GM19455 (cell line): ENCODE results near the gene NSFL1C.

Source experiments
- ATAC-seq: cut with Tn5 transposase; IDR thresholded peaks from one replicate; pipeline ENCODE4 v1.9.1; 2021; ENCODE audit not compliant: unreplicated experiment

NSFL1C gene

DNA sequence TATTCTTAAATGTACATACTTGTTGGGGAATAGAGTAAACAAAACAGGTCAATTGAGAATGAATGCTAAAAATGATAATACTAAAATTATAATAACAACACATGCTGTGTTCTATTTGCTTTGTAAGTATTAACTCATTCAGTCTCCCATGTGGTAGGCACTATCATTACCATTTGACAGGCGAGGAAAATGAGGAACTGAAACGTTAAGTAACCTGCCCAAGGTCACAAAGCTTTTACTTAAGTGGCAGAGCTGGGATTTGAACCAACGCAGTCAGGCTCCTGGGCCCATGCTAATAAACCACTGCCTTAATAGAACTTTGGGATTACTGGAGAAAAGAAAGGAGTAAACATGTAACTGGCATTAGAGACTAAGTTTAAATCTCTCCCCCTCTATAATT, 3.8 kb downstream of the NSFL1C start:
- ATAC-seq: no peak

DNA sequence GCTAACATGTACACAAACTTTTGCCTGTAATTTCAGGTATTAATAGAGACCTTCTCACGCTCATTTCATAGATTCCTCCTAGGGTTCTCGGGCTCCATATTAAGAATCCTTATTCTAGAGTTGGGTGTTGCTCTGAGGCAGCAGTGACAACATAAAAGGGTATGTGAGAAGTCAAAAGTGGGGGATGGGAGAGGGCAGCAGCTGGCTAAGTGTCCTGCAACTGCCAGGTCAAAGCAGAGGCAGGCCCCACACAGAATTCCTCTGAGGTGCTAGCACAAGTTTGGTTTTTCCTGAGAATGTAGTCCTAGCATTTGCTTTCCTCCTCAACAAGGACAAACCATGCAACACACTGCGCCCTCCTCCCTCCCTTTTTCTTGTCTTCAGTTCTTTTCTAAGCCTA, 4.6 kb downstream of the NSFL1C start:
- no peak for ATAC-seq

DNA sequence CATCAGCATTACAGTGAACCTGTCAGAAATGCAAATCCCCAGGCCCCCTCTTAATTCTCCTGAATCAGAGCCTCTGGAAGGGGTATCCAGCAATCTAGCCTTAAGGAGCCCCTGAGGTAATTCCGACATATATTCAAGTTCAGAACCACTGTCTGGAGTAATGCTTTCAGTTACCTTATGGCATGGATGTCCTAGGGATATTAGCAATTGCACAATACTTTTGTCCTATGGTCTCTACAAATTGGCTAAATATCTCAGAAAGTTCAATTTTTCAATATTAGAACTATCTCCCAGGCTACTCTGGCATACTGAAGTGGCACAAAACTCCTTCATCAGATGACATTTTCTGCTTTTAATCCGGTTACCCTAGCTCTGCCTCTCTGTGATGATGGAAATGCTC, 6.4 kb downstream of the NSFL1C start:
- no peak for ATAC-seq

DNA sequence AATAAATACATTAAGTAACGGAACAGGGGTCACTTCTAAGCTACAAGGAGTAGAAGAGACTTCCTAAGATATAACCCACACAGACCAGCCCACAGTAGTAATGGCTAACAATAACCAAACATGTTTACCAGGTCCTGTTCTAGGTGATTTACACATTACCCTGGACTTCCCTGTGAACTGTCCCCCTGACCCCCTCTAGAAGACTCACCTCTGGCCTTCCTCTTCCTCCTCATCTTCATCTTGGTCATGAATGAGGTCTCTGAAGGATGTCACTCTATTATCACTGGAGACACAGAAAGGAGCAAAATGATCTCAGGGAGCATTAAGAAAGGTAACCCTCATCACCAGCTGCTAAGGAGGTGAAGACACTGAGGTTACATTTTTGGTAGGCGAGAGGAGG, 8.7 kb downstream of the NSFL1C start:
- ATAC-seq: no peak

DNA sequence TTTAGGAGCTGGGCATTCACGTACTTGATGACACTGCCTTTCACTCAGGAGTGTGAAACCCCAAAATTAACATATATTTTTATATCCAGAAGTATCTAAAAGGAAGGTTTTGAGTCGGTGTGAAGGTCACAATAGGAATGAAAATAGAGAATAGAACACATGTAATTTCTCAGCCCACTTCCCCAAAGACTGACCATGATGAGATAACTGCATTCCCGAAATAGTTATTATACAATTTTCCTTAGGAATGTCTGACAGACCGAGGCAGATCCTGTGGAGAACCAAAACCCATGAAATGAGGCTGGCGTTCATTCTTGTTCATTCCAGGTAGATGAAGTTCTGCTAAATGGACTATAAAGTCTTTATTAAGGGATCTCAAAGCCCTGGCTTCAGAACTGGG, 10.3 kb downstream of the NSFL1C start:
- no peak for ATAC-seq

DNA sequence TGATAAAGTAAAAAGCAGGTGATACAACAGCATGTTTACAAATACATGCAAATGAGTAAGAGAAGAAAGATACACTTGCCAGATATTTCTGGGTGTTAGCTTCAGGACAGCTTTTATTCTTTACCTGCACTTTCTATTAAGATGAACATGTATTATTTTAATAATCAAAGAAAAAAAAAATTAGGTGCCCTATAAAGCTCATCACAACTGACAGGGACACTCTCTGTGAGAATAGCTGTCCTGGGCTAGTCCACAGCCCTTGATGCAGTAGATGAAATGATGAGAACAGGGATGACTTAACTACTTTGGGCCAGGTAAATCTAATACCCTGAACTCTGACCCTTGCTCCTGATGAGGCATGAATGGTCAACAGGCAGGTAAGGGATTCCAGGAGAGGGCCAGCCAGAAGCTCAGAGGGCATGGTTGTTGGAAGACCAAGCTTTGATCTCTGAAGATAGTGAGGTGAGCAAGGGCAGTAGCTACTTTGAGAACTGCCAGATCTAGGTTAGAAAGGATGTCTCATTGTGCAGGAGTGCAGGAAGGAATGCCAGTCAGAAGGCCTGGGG, 15.6 kb downstream of the NSFL1C start:
- no peak for ATAC-seq

DNA sequence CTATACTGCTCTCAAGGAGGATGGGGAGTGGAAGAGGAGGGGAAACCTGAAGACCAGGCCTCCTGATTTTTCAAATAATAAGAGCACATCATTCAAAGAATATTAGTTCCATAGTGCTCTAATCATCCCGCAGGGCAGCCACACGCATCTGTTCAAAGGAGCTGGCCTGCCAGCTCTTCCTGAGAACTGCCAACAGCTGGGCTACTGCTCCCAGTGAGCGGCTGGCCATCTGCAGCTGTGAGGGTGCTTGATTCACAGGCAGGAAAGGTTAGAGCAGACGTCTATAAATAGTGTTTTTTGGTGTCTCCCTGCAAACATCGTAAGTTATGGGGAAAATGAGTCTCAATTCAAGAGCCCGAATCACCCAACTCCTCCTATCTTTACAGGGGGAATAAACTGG, 17.3 kb downstream of the NSFL1C start:
- ATAC-seq: no peak

DNA sequence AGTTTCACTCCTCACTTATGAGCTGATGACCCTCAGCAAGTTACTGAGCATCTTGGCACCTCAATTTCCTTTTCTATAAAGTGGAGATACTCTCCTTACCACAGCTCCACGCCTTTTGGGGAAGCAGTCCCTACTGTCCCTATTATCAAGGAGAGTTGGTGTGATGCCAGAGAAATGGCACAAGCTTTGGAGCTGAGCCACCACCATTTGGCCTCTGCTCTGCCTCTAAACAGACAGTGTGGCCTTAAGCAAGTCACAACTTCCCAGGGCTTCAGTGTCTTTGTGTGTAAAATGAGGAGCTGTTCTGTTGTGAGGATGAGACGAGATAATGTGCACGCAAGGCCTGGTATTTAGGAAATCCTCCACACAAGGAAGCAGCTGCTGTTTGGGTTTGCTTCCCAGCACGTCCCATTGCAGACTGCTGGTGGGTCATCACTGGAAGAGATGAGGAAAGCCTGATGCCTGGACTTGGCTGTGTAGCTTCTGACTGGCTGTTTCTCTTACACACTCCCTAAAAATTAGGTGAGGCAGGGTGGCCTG, 18.5 kb downstream of the NSFL1C start:
- no peak for ATAC-seq

DNA sequence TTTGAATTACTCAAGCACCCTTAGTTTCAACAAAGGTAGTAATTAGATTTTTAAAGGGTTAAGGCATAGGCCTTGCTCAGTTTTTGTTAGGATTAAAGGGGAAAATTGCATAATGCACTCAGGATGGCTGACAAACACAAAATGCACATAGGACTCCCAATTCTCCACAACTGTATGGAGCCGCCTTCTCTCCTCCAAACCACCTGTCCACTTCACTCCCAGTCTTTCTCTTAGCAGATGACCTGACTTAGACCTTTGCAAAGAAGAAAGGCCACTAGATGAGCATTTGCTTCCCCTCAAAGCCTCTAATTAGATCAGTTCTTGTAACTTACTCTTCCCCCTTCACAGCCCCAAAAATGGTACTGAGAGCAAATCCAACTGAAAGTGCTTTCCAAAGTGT, 20.1 kb downstream of the NSFL1C start:
- ATAC-seq: no peak

DNA sequence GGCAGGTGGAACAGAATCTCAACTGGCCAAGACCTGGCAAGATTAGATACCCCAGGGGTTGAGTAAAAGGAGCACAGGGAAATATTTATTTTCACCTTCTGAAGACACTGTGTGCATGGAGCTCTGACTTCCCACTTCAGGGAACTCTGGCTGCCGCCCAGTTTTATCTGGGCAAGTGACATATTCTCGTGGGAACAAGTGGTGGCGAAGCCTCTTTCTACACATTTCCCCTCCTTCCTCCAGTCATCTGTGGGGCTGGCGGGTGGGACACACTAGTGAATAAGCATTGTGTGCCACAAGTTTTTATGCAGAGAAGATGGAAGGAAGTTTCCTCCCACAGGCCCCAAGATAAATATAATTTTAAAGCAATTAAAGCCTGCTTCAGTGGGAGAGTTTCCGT, 23.6 kb downstream of the NSFL1C start:
- ATAC-seq: no peak

DNA sequence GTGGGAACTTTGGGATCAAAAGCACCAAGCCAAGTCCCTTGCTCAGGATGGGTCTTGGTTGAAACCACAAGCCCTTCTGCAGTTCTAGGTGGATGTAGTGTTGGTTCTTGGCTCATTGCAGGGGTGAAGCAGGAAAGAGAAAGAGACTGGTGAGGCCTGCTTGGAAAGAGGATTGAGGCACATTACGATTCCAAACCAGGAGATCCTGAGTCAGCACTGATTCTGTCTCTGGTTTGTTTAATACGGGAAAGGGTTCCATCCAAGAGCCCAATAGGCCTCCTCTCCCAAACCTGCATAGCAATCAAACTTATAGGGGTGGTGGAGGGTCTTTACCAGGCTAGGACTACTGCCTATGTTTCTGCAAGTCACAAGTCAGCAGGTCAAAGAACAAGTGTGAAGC, 24.3 kb downstream of the NSFL1C start:
- no peak for ATAC-seq

DNA sequence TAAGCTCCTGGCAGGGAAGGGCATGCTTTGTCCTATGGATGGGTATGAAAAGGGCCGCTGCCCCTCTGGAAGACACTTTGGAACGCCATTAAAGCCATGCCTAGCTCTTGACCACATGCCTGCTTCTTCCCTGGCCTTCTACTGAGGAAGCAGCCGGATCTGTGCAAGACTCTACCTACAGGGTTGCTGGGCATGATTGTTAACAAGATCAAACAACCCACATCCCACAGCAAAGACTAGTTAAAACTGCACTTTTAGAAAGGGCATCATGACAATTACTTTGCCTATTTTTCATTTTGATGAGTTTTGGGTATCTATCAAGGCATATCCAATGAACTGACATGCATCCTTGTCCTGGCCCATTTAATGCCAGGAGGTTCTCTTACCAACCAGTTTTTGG, 25.5 kb downstream of the NSFL1C start:
- no peak for ATAC-seq

DNA sequence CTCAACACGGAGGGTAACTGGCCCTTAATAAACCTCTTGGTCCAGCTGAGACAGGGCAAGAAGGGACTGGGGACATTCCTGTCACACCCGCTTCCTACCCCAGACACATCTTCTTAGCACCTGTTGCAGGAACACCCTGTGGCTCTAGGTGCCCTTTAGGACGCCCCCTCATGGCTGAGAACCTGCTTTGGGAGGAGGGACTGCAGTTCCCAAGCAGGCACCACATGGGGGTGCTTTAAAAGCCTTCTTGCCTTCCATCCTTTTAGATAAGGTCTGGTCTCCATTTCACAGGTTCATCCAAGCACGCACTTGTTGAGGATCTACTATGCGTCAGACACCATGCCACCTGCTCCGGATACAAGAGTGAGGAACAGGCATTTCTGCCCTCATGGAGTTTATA, 26.6 kb downstream of the NSFL1C start:
- ATAC-seq: no peak

DNA sequence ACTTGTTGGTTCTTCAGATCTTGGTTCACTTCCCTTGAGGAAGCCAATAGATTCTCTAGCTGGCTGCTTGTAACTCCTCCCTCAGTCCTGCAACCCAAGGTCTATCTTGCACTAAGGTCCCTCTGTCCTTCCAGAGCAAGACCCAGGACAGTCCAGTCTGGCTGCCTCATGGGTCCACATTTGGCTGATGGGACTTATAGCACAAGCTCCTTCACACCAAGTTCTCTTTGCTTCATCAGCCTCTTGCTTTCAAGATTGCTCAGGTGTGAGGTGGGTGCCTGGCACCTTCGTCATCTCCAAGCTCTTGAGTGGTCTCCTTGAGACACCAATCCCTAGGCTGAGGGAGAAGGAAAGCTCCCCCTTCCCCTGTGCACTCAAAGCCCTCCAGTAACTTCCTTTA, 28.3 kb downstream of the NSFL1C start:
- no peak for ATAC-seq

DNA sequence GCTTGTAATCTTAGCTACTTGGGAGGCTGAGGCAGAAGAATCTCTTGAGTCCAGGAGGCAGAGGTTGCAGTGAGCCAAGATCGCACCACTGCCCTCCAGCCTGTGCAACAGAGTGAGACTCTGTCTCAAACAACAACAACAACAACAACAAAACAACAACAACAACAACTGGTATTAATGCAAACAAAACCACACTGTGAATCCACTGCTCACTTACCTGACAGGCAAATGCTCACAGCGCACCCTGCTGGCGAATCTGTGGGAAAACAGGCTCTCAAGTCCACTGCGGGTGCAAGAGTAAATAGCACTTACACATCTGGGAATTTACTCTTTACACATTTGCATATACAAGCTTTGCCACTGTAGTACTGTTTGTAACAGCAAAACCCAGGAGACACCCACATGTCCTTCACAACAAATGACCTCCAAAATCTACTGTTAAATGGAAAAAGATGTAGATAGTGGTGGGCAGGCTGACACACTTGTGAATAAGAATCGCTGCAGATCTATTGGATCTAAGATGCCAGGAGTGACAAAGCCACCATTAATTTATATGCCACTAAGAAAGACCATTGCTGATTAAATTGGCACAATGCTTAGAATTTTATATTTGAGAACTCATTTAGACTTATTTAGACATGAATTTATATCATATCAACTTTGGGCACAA, 29.3 kb downstream of the NSFL1C start:
- peak; percentile 50 for ATAC-seq

DNA sequence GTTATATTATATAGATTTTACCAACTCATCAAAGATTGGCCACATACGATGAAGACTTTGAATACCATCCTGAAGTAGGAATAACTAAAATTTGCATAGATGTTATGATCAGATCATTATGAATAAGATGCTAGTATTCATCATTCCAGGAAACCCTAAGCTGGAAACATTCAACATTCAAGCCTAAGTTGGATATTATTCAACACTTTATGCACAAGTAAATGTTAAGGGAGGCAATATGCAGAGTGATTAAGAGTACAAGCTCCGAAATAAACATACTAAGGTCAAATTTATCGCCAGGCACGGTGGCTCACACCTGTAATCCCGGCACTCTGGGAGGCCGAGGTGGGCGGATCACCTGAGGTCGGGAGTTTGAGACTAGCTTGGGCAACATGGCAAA, 30.4 kb downstream of the NSFL1C start:
- ATAC-seq: no peak

DNA sequence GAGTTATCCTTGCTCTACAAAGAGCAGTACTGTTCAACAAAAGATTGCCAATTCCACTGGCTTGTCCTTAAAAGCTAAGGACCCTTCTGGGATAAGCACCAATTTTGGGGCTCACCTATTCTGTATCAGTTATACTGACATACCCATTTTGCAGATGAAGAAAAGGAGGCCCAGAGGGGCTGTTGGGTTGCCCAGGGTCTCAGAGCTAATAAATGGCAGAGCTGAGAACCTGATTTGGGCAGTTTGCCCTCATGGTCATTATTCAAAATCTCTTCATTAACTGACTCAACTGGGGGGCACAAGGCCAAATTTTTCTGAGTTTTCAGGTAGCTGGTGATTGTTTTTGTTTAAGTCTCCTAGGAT, 31.3 kb downstream of the NSFL1C start:
- no peak for ATAC-seq

DNA sequence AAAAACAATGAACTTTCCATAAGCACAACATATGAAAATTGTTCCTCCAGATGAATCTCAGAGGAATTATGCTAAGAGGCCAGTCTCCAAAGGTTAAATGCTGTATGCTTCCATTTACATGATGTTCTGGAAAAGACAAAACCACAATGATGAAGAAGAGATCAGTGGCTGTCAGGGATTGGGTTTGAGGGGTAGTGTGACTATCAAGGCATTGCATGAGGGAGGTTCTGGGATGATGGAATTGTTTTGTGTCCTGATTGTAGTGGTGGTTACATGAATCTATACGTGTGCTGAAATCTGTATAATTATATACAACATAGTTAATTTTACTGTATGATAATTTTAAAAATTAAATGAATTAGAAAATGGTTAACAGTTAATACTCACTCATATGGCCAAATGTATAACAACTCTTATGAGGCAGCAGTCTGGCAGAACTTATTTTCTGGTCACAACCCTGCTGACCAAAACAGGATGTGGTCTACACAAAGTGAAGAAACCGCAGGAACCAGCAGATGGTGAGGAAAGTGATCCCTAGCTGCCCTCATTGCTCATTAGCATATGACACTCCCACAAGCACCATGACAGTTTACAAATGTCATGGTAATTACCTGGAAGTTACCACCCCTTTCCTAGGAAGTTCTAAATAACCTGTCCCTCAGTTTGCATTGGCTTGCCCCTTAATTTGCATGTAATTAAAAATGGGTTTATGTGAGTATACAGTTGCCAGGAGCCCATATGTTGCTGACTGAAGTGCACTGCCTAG, 31.9 kb downstream of the NSFL1C start:
- peak; percentile 85 for ATAC-seq

DNA sequence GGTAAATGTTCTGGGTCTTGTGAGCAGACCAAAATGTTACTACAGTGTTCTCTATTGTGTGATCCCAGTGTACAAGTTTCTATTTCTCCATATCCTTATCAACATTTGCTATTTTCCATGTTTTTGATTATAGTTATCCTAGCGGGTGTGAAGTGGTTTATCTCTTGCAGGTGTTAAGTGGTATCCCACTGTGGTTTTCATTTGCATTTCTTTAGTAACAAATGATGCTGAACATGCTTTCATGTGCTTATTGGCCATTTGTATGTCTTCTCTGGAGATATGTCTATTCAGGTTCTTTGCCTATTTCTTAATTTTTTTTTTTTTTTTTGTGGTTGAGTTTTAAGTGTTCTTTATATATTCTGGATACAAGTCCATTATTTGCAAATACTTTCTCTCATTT, 35.5 kb downstream of the NSFL1C start:
- no peak for ATAC-seq

DNA sequence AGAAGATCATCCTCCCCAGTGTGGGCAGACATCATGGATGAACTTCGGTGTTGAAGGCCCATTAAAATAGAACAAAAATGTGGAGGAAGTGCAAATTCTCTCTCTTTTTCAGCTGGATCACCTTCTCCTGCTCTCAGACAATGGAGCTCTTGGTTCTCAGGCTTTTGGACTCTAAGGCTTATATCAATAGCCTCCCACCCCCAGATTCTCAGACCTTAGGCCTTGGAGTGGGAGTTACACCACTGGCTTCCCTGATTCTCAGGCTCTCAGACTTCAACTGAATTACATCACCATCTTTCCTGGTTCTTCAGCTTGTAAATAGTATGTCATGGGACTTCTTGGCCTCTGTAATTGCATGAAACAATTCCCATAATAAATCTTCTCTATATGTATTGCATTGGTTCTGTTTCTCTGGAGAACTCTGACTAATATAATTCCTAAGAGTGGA, 36.6 kb downstream of the NSFL1C start:
- no peak for ATAC-seq

DNA sequence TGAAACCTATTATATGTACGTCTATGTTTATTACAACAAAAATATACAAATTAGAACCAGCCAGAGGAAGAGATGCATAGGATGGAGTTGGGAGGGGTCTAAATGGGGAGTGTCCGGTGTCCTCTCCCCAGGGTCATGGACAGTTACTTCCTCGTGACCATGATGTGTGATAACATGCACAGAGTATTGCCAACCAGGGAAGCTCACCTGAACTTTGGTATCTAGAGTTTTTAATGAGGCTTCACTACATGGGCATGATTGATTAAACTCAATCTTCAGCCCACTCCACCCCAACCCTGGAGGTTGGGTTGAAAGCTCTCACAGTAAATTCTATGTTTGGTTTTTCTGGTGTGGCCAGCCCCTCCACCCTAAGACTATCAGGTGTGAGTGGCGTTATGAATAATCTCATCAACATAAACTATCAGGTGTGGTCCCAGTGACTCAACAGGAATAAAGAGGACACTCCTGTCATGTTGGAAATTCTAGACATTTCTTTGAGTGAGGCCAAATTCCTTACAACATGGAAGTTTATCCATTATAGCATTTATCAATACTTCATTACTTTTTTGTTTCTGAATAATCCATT, 37.4 kb downstream of the NSFL1C start:
- no peak for ATAC-seq
